Liver (tissue), 9 donors: Measurements from ENCODE around the gene TMEM254. TPM values are rescaled to one million over a fixed set of nuclear protein-coding genes. Genes with fewer than 3 reads are reported as not detected.

Experiments
- DNase-seq: peaks from one replicate; pipeline ENCODE4 v3.0.0-alpha.2; 2017; ENCODE audit warnings: low spot score
- H3K27ac ChIP-seq, 2 donors: one replicate each; pipeline ENCODE4 v1.7.0; 2013; ENCODE audit warnings: inconsistent platforms in 2 of 2, low read length in 2 of 2, control low read depth in 1 of 2, low read depth in 1 of 2, mild to moderate bottlenecking in 1 of 2
- H3K27me3 ChIP-seq, 4 donors: one replicate each; pipeline versions ENCODE4 v1.6.1 to v1.7.0; 2013; ENCODE audit warnings: low read length in 3 of 4, inconsistent platforms in 1 of 4, mild to moderate bottlenecking in 1 of 4, moderate library complexity in 1 of 4; ENCODE audit not compliant: control insufficient read depth in 4 of 4, insufficient read depth in 4 of 4
- H3K36me3 ChIP-seq, 4 donors: one replicate each; pipeline versions ENCODE4 v1.6.1 to v1.7.0; 2013; ENCODE audit warnings: low read length in 3 of 4, mild to moderate bottlenecking in 3 of 4, low read depth in 1 of 4, moderate library complexity in 1 of 4; ENCODE audit not compliant: control insufficient read depth in 4 of 4, insufficient read depth in 3 of 4
- H3K4me1 ChIP-seq, 4 donors: one replicate each; pipeline versions ENCODE4 v1.6.1 to v1.7.0; 2013; ENCODE audit warnings: low read length in 3 of 4, mild to moderate bottlenecking in 3 of 4, moderate library complexity in 1 of 4; ENCODE audit not compliant: control insufficient read depth in 4 of 4, insufficient read depth in 4 of 4
- H3K4me3 ChIP-seq, 3 donors: one replicate each; pipeline versions ENCODE4 v1.6.1 to v1.7.0; 2013; ENCODE audit warnings: low read length in 3 of 3, control low read depth in 1 of 3, low read depth in 1 of 3, mild to moderate bottlenecking in 1 of 3
- H3K9ac ChIP-seq, 2 donors: one replicate each; pipeline ENCODE4 v1.7.0; 2013; ENCODE audit warnings: low read length in 2 of 2, mild to moderate bottlenecking in 2 of 2, moderate library complexity in 2 of 2, control low read depth in 1 of 2, low read depth in 1 of 2
- H3K9me3 ChIP-seq, 4 donors: one replicate each; pipeline versions ENCODE4 v1.6.1 to v1.7.0; 2013; ENCODE audit warnings: low read length in 3 of 4; ENCODE audit not compliant: control insufficient read depth in 4 of 4
- EGR1 ChIP-seq, 2 donors: IDR thresholded peaks; 2 replicates each; pipeline ENCODE4 v1.6.1; 2016 to 2018; ENCODE audit warnings: antibody characterized with exemption in 2 of 2, low read depth in 2 of 2
- FOXA1 ChIP-seq: IDR thresholded peaks from 2 replicates; pipeline ENCODE4 v1.6.1; 2016; ENCODE audit warnings: antibody characterized with exemption
- FOXA2 ChIP-seq: IDR thresholded peaks from 2 replicates; pipeline ENCODE4 v1.6.1; 2016; ENCODE audit warnings: antibody characterized with exemption
- GABPA ChIP-seq, 2 donors: IDR thresholded peaks in 1 of 2; conservative IDR thresholded peaks in 1 of 2; 2 replicates each; pipeline ENCODE4 v1.6.1; 2016; ENCODE audit warnings: antibody characterized with exemption in 2 of 2, mild to moderate bottlenecking in 1 of 2, moderate library complexity in 1 of 2
- HNF4A ChIP-seq, 2 donors: conservative IDR thresholded peaks; 2 replicates each; pipeline ENCODE4 v1.6.1; 2016; ENCODE audit warnings: antibody characterized with exemption in 2 of 2, mild to moderate bottlenecking in 2 of 2
- HNF4G ChIP-seq: IDR thresholded peaks from 2 replicates; pipeline ENCODE4 v1.6.1; 2016; ENCODE audit warnings: antibody characterized with exemption
- JUND ChIP-seq, 2 donors: IDR thresholded peaks; 2 replicates each; pipeline ENCODE4 v1.6.1; 2016; ENCODE audit warnings: antibody characterized with exemption in 2 of 2
- NR2F2 ChIP-seq: IDR thresholded peaks from 2 replicates; pipeline ENCODE4 v1.6.1; 2016; ENCODE audit warnings: antibody characterized with exemption
- RAD21 ChIP-seq, 2 donors: IDR thresholded peaks; 2 replicates each; pipeline ENCODE4 v1.6.1; 2016; ENCODE audit warnings: antibody characterized with exemption in 2 of 2, mild to moderate bottlenecking in 2 of 2
- RXRA ChIP-seq, 2 donors: IDR thresholded peaks; 2 replicates each; pipeline ENCODE4 v1.6.1; 2017 to 2018; ENCODE audit warnings: antibody characterized with exemption in 2 of 2, mild to moderate bottlenecking in 1 of 2
- SP1 ChIP-seq: IDR thresholded peaks from 2 replicates; pipeline ENCODE4 v1.6.1; 2018; ENCODE audit warnings: antibody characterized with exemption, mild to moderate bottlenecking
- TAF1 ChIP-seq: conservative IDR thresholded peaks from 2 replicates; pipeline ENCODE4 v1.6.1; 2016; ENCODE audit warnings: antibody characterized with exemption, mild to moderate bottlenecking
- YY1 ChIP-seq: IDR thresholded peaks from 2 replicates; pipeline ENCODE4 v1.6.1; 2016; ENCODE audit warnings: antibody characterized with exemption, mild to moderate bottlenecking
- WGBS: extraction: QIAGEN DNeasy Blood & Tissue Kit; methylation state at CpG from one replicate; pipeline ENCODE4 v1.1.7; 2013; 5-methylcytosine and 5-hydroxymethylcytosine counted together
- polyA plus RNA-seq, 2 donors: library from polyadenylated mRNA; stranded (reverse) in 1 of 2; unstranded in 1 of 2; fragments of 200-250 nt in 1 of 2; fragments of >200 nt in 1 of 2; fragmentation: Nextera tagmentation in 1 of 2; extraction: Ambion mirVana in 1 of 2; gene quantifications; one replicate each; pipeline versions ENCODE4 v1.2.1 to v1.2.3, GENCODE V29; 2013 to 2015
- total RNA-seq, 2 donors: library from RNA; depleted of rRNA; stranded (reverse); fragments of >200 nt; gene quantifications; one replicate each; pipeline ENCODE4 v1.2.3, GENCODE V29; 2014
- TF ChIP-seq, protein P1 (sequence below): fragments of 150-350 bp; IDR thresholded peaks from 2 replicates; pipeline ENCODE4 v1.5.1; 2017; ENCODE audit warnings: improper control_type of control experiment, low read depth, low read length; ENCODE audit not compliant: missing input control
- TF ChIP-seq, protein P2 (sequence below): IDR thresholded peaks from 2 replicates; pipeline ENCODE4 v1.6.1; 2016; ENCODE audit warnings: antibody characterized with exemption
- TF ChIP-seq, protein P3 (sequence below): IDR thresholded peaks from 2 replicates; pipeline ENCODE4 v1.6.1; 2016; ENCODE audit warnings: antibody characterized with exemption
- TF ChIP-seq, protein P4 (sequence below): IDR thresholded peaks from 2 replicates; pipeline ENCODE4 v1.6.1; 2016; ENCODE audit warnings: antibody characterized with exemption, mild to moderate bottlenecking
- donor health status: healthy.
- donor health status: healthy.
- donor health status: healthy.
- donor health status: healthy.
- donor health status: healthy.

TMEM254 gene
- total and polyA plus RNA-seq, 4 donors, result 10.0 to 33.2 (median 20.7) TPM

DNA sequence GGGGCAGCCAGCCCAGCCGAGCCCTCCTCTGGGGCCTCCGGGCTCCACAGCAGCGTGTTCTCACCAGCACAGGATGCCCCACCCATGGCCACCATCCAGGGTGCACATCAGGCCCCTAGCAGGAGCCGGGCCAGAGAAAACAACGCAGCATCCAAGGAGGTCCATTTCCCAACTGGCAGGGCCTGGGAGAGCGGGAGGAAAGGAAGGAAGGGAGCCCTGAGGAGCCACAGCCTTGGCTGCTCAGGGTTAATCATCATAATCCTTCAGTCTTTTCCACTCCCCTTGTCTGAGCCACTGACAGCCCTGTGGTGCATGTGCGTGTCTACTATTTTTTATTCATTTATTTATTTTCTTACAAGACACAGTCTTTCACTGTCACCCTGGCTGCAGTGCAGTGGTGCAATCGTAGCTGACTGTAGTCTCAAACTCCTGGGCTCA is 57.7 kb downstream of the TMEM254 start:
- Histone ChIP-seq H3K36me3 (no peaks in the 10 kb centered on the region), H3K27ac (no peak overlapping the region), H3K4me3 (no peak overlapping the region), H3K9ac (no peak overlapping the region), H3K4me1 (peaks cover 2 to 7% (median 5%) of the 10 kb centered on the region in 4 donors), H3K9me3 (no peaks in the 10 kb centered on the region), H3K27me3 (peaks cover 0 to 9% (median 3%) of the 10 kb centered on the region in 4 donors)
- WGBS, result 75% methylated on average over 8 of the region's 8 CpGs
- no peak for DNase-seq
- no peak for TF ChIP-seq FOXA1
- TF ChIP-seq NR2F2, result no peak
- no peak for TF ChIP-seq HNF4G
- TF ChIP-seq RXRA (IDR thresholded peaks at IDR 0.05), result no peak
- TF ChIP-seq FOXA2, result no peak
- TF ChIP-seq, protein P1, sequence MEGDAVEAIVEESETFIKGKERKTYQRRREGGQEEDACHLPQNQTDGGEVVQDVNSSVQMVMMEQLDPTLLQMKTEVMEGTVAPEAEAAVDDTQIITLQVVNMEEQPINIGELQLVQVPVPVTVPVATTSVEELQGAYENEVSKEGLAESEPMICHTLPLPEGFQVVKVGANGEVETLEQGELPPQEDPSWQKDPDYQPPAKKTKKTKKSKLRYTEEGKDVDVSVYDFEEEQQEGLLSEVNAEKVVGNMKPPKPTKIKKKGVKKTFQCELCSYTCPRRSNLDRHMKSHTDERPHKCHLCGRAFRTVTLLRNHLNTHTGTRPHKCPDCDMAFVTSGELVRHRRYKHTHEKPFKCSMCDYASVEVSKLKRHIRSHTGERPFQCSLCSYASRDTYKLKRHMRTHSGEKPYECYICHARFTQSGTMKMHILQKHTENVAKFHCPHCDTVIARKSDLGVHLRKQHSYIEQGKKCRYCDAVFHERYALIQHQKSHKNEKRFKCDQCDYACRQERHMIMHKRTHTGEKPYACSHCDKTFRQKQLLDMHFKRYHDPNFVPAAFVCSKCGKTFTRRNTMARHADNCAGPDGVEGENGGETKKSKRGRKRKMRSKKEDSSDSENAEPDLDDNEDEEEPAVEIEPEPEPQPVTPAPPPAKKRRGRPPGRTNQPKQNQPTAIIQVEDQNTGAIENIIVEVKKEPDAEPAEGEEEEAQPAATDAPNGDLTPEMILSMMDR, result no peak
- TF ChIP-seq, protein P2, sequence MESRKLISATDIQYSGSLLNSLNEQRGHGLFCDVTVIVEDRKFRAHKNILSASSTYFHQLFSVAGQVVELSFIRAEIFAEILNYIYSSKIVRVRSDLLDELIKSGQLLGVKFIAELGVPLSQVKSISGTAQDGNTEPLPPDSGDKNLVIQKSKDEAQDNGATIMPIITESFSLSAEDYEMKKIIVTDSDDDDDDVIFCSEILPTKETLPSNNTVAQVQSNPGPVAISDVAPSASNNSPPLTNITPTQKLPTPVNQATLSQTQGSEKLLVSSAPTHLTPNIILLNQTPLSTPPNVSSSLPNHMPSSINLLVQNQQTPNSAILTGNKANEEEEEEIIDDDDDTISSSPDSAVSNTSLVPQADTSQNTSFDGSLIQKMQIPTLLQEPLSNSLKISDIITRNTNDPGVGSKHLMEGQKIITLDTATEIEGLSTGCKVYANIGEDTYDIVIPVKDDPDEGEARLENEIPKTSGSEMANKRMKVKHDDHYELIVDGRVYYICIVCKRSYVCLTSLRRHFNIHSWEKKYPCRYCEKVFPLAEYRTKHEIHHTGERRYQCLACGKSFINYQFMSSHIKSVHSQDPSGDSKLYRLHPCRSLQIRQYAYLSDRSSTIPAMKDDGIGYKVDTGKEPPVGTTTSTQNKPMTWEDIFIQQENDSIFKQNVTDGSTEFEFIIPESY, result no peak

DNA sequence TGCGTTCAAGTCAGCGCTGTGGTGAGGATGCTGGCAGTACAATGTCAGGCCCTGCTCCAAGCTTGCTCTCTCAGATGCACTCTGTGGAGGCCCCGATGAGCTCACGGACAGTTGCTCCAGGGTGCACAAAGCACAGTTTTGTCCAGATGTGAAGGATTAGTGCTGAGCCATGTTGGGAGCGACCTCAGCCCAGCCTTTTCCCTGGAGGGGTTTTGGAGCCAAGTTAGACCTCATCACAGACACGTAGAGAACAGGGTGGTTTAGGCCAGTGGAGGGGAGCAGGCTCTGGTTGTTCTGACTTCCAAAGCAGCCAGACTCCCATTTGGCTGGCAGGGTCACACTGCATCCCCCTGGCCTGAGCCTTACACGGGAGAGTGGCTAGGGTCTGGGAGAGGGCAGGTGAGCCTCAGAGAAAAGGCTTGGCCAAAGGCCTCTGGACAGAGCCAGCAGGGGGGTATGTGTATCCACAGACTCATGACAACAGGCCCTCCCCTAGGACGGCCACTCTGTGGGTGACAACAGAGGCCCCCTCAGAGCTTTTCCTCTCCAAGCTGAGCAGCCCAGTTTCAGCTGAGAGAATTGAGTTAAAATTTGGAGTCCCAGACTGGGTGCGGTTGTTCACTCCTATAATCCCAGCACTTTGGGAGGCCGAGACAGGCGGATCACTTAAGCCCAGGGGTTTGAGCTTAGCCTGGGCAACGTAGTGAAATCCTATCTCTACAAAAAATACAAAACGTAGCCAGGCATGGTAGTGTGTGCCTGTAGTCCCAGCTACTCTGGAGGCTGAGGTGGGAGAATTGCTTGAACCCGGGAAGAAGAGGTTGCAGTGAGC is 58.8 kb downstream of the TMEM254 start:
- Histone ChIP-seq H3K36me3 (no peaks in the 10 kb centered on the region), H3K9me3 (no peaks in the 10 kb centered on the region), H3K4me1 (peaks cover 2 to 6% (median 4%) of the 10 kb centered on the region in 4 donors), H3K9ac (no peak overlapping the region), H3K27ac (no peak overlapping the region), H3K4me3 (no peak overlapping the region), H3K27me3 (peaks cover 0 to 6% (median 3%) of the 10 kb centered on the region in 4 donors)
- DNase-seq, result no peak
- 88% methylated on average over 14 of the region's 14 CpGs for WGBS
- no peak for TF ChIP-seq HNF4A (conservative IDR thresholded peaks at IDR 0.05)
- no peak for TF ChIP-seq HNF4G
- no peak for TF ChIP-seq SP1
- no peak for TF ChIP-seq EGR1 (IDR thresholded peaks at IDR 0.05; ENCODE audit: low read depth in 2 of 2)

DNA sequence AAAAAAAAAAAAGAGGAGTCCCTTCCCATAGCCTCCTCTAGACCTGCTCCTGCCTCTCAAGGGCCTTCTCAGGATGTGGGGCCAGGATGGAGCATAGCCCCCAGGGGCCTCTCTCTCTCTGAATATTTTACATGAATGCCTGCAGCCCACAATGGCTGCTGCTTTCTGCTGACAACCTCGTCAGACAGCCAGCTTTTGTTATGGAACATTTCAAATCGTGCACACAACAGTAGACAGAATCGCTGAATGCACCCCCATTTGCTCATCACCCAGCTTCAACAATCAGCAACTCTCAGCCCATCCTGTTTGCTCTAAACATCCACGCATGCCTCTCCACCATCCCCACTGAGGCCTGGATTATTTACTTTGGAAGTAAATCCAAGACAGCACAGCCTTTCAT is 59.5 kb downstream of the TMEM254 start:
- Histone ChIP-seq H3K9ac (no peak overlapping the region), H3K4me3 (no peak overlapping the region), H3K27me3 (peaks cover 0 to 6% (median 2%) of the 10 kb centered on the region in 4 donors), H3K4me1 (no peaks in the 10 kb centered on the region), H3K36me3 (no peaks in the 10 kb centered on the region), H3K27ac (no peak overlapping the region), H3K9me3 (no peaks in the 10 kb centered on the region)
- DNase-seq, result no peak
- WGBS, result 76% methylated on average over 4 of the region's 4 CpGs
- TF ChIP-seq RAD21 (IDR thresholded peaks at IDR 0.05) (no peak), EGR1 (IDR thresholded peaks at IDR 0.05; ENCODE audit: low read depth in 2 of 2) (no peak), SP1 (no peak), GABPA (IDR thresholded peaks at IDR 0.05 in 1 of 2, conservative IDR thresholded peaks at IDR 0.05 in 1 of 2) (no peak), TAF1 (no peak), YY1 (no peak), NR2F2 (no peak), JUND (IDR thresholded peaks at IDR 0.05) (no peak), FOXA2 (no peak)
- TF ChIP-seq, protein P3, sequence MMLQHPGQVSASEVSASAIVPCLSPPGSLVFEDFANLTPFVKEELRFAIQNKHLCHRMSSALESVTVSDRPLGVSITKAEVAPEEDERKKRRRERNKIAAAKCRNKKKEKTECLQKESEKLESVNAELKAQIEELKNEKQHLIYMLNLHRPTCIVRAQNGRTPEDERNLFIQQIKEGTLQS, result no peak
- TF ChIP-seq, protein P4, sequence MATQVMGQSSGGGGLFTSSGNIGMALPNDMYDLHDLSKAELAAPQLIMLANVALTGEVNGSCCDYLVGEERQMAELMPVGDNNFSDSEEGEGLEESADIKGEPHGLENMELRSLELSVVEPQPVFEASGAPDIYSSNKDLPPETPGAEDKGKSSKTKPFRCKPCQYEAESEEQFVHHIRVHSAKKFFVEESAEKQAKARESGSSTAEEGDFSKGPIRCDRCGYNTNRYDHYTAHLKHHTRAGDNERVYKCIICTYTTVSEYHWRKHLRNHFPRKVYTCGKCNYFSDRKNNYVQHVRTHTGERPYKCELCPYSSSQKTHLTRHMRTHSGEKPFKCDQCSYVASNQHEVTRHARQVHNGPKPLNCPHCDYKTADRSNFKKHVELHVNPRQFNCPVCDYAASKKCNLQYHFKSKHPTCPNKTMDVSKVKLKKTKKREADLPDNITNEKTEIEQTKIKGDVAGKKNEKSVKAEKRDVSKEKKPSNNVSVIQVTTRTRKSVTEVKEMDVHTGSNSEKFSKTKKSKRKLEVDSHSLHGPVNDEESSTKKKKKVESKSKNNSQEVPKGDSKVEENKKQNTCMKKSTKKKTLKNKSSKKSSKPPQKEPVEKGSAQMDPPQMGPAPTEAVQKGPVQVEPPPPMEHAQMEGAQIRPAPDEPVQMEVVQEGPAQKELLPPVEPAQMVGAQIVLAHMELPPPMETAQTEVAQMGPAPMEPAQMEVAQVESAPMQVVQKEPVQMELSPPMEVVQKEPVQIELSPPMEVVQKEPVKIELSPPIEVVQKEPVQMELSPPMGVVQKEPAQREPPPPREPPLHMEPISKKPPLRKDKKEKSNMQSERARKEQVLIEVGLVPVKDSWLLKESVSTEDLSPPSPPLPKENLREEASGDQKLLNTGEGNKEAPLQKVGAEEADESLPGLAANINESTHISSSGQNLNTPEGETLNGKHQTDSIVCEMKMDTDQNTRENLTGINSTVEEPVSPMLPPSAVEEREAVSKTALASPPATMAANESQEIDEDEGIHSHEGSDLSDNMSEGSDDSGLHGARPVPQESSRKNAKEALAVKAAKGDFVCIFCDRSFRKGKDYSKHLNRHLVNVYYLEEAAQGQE, result no peak
- TF ChIP-seq, protein P2, result no peak
